HT-29 (cell line): ENCODE data around the gene TFPT. TPM values are rescaled to one million over a fixed set of nuclear protein-coding genes. Genes with fewer than 3 reads are reported as not detected.

ENCODE experiments used
- DNase-seq: peaks from one replicate; pipeline ENCODE4 v3.0.0-alpha.2; 2015; ENCODE audit warnings: low spot score
- total RNA-seq: library from RNA; depleted of rRNA; stranded (reverse); fragments of >200 nt; shearing (Covaris generic); gene quantifications from 2 replicates; pipeline ENCODE4 v1.2.3, GENCODE V29; 2014; rRNA removed

Gene TFPT
- total RNA-seq, 1 experiment from 2014 or later = 20.0 TPM

- no peak for DNase-seq
These were observed 34.4 kb downstream of the TFPT start, which contains the start of gene TARM1 for GRCh38 chr19:54081032-54081431. TARM1 (minus strand) TSS chr19:54081365; CDS start chr19:54081340, 25 bp downstream.

GRCh38 chr19:54077334-54077733, 38.1 kb downstream of the TFPT start:
- DNase-seq = no peak

- no peak for DNase-seq
These were observed 40.6 kb downstream of the TFPT start for GRCh38 chr19:54074851-54075250.

- DNase-seq = no peak
These were observed 41.6 kb downstream of the TFPT start for GRCh38 chr19:54073829-54074228.

GRCh38 chr19:54069470-54069869, 46.0 kb downstream of the TFPT start:
- no peak for DNase-seq

- DNase-seq = no peak
These were observed 51.9 kb downstream of the TFPT start, which contains the start of gene VSTM1 for GRCh38 chr19:54063350-54064116. VSTM1 (minus strand) TSS chr19:54063897; CDS start chr19:54063777, 120 bp downstream.

- DNase-seq = no peak
These were observed 52.8 kb downstream of the TFPT start for GRCh38 chr19:54062643-54063042.

Other genes with a start within 250 kb of the TFPT start
- 103 and 139 TPM in 2 replicates for gene MYADM, start 247.8 kb downstream of the TFPT start, total RNA-seq
- 0.03 and 0.05 TPM in 2 replicates for gene PRKCG, start 233.5 kb downstream of the TFPT start, total RNA-seq
- not detected in 2 replicates for gene CACNG7, start 206.4 kb downstream of the TFPT start, total RNA-seq
- gene CACNG8, start 152.7 kb downstream of the TFPT start, total RNA-seq = 0.10 and 0.86 TPM in 2 replicates
- gene CACNG6, start 124.0 kb downstream of the TFPT start, total RNA-seq = 0.99 and 2.3 TPM in 2 replicates
- not detected in 2 replicates for gene VSTM1, start 51.8 kb downstream of the TFPT start, total RNA-seq
- not detected in 2 replicates for gene TARM1, start 34.3 kb downstream of the TFPT start, total RNA-seq
- gene OSCAR, start 14.9 kb downstream of the TFPT start, total RNA-seq = 0.05 TPM in 1 of 2 replicates, not detected in the other
- gene NDUFA3, start 12.8 kb downstream of the TFPT start, total RNA-seq = 133 and 176 TPM in 2 replicates
- gene PRPF31, start 97 bp upstream of the TFPT start, total RNA-seq = 157 and 165 TPM in 2 replicates
- gene CNOT3, start 22.1 kb upstream of the TFPT start, total RNA-seq = 38.9 and 40.0 TPM in 2 replicates
- 12.9 and 14.9 TPM in 2 replicates for gene LENG1, start 44.1 kb upstream of the TFPT start, total RNA-seq
- gene TMC4, start 57.5 kb upstream of the TFPT start, total RNA-seq = 22.5 and 45.3 TPM in 2 replicates
- 266 and 285 TPM in 2 replicates for gene MBOAT7, start 73.9 kb upstream of the TFPT start, total RNA-seq
- gene TSEN34, start 75.7 kb upstream of the TFPT start, total RNA-seq = 234 and 255 TPM in 2 replicates
- 4,595 and 4,707 TPM in 2 replicates for gene RPS9, start 85.2 kb upstream of the TFPT start, total RNA-seq
- not detected in 2 replicates for gene LILRB3, start 107.3 kb upstream of the TFPT start, total RNA-seq
- not detected in 2 replicates for gene LILRA6, start 127.1 kb upstream of the TFPT start, total RNA-seq
- 0.08 TPM in 1 of 2 replicates, not detected in the other for gene LILRB5, start 141.6 kb upstream of the TFPT start, total RNA-seq
- gene LILRB2, start 165.5 kb upstream of the TFPT start, total RNA-seq = not detected in 2 replicates
- not detected in 2 replicates for gene LILRA5, start 197.5 kb upstream of the TFPT start, total RNA-seq
- gene LILRA4, start 223.5 kb upstream of the TFPT start, total RNA-seq = not detected in 2 replicates
- gene LAIR1, start 249.3 kb upstream of the TFPT start, total RNA-seq = not detected in 2 replicates